HG03565 (cell line): Measurements from ENCODE around the gene HOXA13.

Source experiments
- ATAC-seq: cut with Tn5 transposase; IDR thresholded peaks from one replicate; pipeline ENCODE4 v1.9.1; 2021; ENCODE audit warnings: mild to moderate bottlenecking, moderate library complexity; ENCODE audit not compliant: unreplicated experiment

HOXA13 gene

DNA sequence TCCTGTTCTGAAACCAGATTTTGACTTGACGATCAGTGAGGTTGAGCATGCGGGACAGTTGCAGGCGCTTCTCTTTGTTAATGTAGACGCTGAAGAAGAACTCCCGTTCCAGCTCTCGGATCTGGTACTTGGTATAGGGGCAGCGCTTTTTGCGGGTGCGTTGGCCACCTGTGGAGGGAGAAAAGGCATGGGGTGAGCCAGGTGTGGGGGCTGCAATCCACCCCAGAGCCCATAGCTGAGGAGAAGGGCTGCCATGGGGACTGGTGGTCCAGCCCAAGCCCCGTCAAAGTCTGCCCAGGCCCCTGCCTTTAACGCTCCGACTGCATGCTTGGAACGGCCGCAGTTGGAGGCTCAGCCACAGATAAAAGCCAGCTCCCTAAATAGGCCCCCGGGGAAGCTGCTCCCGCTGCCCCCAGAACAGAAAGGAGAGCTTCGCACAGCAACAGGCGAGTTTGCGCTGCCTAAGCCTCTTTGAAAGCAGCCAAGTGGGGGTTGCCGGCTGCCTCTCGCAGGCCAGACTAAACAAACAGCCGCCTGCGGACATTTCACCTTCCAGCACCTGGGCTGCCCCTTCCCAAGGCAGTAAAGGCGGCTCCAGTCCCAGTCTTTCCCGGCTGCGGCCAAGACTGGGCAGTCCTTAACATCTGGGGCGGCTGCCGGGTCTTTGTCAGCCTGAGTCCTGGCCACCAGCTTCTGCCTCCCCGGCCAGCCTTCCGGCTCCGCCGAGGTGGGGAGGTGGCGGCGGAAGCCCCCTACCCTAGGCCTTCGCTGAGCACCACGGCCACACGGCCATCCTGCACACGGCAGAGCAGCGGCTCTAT, 16.8 kb downstream of the HOXA13 start:
- ATAC-seq = no peak

DNA sequence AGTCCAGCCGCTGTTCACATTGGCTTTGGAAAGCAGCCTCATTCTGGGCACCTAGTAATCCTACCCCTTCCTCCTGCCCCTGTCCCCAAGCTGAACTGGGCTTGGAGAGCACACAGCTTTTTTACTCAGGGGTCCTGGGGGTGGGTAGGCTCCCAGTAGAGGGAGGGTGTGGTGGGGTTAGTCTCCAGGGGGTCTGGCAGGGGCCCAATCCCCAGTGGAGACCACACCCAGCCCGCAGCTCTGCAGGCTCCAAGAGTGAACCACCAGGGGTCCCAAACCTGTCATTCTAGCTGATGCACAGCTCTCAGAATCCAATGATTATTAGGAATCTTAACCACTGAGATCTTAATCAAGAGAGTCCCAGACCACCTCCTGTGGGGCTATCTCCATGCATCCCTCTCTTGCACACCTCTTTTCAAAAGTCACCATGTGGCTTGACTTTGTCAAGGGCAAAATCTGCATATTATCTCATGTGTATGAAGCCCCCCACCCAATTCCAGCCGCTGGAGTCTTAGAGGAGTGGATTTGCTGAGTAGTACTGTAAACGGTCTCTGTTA, 17.5 kb downstream of the HOXA13 start:
- no peak for ATAC-seq

DNA sequence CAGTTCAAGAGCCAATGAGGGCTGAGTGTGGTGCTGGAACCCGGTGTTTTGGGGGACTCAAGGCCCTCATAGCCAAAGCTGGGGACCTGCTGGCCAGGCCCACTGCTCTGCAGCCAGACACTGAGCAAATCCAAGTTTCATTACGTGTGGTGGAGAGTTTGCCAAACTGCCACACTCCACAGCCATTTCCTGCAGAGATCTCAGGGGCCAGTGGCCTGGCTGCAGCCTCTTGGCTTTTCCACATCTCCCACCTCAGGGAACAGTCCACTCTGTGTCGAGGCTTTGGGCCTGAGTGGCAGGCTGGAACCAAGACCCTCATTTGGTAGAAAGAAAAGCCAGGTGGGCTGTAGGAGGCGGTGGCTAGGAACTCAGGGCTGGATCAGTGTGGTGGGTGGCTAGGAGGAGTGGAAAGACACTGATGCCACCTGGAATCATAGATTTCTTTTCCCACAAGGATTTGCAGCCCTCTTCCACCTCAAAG, 18.1 kb downstream of the HOXA13 start:
- ATAC-seq = no peak

DNA sequence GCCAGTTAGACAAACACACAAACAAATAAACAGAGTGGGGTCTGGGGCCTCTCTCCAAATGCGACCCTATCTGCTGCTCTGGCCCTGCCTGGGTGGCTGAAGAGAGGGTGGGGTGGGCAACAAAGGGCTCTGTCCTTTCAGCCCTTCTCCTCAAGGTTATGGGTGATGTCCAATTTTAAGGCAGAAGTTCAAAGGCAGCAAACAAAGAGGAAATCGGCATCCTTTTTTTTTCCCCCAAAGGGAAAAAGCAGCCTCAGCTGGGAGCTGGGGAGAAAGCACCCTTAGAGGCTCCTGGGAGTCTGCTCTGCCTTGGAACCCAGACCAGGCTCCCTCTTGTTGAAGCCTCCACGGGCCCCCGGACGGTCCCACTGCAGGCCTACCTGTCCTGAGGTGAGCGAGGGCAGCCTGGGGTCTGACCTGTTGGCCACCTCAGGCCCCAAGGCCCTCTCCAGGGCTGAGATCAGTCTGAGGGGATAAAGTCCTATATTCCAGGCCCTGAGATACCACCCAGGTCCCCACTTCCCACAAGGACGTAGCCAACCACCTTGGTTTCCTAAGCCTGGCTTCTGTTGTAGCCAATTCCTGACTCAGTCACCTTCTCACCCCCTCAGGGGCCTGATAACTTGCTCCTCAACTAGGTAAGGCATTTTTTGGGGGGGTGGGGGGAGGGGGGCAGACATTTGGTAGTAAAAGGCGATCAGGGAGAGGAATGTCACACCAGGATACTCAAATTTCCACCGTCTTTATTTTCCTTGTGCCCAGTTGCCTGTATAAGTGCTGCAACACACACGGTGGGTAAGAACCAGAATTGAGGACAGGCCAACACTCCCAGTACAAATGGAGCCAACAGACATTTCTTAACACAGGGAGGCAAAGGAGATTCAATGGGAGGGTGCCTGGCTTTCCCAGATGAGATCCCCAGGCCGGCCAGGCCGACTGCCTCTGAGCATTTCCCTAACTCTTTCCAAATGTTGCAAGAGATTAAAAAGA, 19.2 kb downstream of the HOXA13 start:
- ATAC-seq = no peak

DNA sequence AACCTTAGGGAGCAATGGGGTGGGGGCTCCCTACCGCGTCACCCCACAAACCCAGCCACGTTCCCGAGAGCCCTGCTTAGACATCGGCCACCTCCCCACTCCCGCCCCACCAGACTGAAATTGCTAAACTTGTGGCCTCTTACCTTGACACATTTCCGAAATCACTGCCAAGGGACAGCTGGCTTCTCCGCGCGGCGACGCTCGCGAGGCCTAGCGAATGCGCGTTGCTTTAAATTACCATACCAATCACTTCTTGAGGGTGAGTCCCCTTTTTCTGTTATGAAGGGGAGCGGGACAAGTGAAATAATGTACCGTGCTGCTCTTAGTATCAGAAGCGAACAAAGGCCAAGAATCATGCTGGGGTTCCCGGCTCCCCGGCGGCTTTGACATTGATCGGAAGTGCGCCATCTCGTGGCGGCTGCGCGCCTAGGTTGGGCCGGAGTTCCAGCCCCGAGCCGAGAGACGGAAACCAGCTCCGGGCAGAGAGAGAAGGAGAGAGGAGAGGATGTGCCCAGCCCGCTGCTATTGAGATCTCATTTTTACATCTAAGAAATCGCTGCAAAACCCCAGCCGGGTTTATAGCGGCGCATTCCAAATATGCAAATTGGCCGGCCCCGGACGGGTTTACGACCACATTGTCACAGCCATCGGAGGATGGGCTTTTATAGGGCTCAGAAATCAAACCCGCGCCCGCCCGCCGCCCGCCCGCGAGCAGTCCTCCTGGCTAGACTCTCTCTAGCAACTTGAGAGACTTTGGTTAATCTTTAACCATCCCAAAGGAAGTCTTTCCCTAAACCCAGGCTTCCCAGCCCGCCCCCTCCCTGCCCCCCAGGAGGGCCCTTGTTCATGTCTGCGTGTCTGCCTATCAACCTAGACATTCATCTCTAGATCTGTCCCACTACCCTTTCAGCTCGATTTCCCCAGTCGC, 20.1 kb downstream of the HOXA13 start:
- ATAC-seq = no peak

DNA sequence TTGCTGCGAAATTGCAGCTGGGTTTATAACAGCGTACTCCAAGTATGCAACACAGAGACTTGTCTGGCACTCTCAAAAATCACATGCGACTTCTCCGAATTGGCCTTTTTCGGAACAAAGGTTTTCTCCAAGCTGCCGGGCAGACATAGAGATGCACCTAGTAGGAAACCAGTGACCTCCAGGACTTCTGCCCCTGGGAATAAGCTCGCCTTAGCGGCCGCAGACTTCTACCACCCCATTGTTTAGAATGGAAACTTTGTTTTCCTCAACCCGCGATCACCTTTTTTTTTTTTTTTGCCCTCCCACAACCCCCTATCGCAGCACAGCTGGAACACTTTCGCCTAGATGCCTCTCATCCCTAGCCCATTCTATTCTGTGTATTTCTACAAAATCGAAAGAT, 20.9 kb downstream of the HOXA13 start:
- ATAC-seq = no peak

DNA sequence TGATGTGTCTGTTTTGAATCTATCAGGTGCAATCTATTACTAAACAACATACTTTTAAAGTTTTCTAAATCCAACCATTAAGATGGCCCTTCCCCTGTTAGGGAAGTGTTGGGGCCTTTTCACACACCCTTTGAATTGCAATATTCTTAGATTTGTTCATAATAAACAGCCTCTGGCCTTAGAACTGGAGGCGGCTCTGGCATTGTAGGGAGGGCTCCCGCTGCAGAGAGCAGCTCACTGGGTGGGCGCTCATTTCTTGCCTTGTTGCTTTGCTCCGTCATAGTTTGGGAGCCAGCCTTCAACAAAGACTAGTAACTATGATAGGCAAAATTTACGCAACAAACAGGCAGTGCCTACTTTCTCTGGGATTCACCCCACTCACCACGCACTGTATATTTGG, 21.5 kb downstream of the HOXA13 start:
- ATAC-seq = no peak

DNA sequence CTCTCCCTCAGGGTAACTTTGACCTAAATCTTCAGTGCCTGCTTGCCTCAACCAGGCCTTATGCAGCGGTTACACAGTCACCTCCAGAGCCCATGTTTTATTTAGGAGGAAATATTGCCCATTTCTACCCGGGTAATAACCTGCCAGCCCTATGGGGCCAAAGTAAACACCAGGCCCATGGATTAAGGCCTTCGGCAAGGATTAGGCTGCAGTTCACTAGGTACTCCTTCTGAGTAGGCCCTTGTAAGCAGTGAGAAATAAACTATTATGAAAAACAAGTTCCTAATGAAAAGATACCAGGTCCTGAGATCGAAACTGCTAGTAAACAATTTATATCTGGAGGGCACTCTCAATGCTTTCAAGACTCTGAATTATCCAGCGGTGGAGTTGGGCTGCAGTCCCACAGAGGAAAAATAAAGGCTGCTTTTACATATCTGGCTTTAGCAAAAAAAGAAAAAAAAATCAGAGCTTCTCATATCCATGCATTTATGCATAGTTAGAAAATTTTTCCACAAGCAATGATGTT, 22.0 kb downstream of the HOXA13 start:
- ATAC-seq = no peak

DNA sequence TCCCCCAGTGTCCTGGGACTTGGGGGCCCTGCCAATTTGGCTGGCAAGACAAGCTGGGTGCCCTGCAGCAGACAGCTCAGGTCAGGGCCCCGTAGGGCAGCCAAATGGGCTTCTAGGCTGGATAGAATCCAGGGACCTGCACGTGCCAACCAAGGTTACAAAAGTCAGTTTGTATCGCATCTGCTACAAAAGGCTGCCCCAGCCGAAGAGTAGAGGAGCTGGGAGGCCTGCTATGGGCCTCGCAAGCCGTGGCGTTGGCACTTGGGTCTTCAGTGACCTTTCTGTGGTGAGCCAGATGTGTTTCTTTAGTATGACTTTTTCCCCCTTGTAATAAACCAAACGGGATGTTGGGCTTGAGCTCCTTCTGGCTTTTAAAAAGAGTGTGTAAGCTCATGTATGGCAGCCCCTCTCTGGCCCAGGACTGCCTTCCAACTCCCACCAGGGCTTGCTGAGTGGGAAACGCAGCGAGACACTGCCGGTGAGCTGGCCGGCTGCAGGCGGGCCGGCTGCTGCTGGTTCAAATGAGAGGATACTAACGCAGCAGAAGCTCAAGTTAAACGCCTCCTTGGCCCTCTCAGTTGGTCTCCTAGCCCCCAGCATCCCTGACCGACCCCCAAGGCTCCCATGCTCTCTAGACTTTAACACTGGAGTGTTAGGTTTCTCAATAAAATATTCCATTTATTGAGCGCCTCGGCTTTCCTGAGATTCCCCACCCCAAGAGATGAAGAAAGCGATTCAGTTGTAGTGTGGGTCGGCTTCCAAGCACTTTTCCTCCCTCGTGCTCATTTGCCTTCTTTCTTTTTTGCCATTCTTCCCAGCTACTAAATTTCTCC, 22.7 kb downstream of the HOXA13 start:
- ATAC-seq = no peak

DNA sequence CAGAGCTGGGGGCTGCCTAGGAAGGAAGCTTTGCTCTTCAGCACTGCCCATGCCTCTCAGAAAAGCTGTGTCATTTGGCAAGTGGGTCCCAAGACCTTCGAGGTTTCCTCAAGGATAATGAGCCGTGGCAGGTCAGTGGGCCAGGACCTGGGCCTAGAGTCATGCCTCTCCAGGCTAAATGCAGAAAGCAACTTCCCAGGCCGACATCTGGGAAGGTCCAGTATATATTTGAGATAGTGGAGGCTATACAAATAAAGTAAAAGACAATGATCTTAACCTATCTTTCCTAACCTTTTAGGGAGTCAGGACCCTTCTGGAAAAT, 23.4 kb downstream of the HOXA13 start:
- no peak for ATAC-seq

DNA sequence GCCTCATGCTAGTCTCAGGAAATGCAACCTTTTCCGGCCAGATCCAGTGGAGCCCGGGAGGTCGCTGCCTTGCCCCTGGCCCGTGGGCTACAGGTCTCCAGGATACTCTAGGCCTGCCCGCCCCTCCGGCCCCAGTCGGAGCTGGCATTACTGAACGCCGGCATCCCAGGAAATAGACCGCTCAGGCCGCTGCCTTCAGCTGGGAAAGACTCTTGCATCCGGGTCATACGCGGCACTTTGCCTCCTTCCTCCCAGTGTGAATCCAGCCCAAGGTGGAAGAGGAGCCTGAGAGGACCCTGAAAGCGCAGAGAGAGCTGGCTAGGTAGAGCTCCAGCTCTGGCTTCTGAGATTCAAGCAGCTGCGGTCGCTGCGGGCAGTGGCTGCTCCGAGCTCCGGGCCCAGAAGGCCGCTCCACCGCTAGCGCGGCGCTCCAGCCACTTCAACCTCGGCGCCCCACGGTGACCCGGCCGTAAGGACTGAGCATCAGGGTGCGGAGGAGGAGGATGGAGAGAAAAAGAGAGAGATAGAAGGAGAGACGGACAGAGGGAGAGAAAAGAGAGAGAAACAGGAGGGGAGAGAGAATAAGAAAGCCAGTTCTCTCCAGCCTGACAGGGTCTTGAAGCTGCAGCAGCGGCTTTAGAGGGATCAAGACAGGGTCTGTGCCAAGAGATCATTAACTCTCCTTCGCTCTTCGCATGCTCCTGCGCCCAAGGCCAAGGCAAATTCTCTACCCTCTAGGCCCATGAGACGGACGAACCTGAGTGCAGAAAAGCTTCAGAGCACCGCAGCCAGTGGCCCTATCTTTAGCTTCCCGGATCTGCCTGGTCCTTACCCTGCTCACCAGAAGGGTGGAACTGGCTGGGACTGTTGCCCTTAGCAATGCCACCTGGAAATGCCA, 24.0 kb downstream of the HOXA13 start:
- no peak for ATAC-seq

DNA sequence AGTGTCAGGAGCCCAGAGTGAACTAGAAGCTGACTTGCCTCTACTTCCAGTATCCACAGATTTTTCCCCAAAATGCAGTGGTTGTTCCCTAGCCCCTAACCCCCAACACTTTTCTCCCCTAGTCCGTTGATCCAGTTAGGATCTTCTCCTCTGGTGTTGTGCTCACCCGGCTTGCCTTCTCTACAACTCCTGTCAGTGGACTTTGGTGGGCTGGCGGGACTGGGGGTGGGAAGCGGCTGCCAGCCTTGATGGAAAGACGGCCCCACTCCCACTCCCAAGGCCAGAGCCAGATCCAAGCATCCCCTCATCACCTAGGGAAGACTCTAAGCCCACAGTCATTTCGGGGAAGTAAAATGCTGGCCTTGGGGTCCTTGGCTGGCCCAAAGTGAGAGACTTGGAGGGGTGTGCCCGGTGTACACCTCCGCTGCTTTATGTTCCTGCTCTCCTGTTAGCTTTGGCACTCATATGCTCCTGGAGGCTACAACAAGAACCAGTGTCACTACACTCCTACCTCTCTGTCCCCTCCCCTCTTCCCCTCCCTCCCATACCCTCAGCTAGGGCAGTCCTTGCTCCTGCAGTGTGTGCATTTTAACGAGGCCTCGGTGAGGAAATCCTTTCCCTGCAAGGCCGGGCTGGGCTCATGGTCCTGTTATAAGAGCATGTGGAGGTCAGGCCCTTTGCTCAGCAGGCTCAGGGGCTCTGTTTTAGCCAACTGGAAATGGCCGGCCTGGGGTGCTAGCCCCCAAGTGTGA, 24.8 kb downstream of the HOXA13 start:
- no peak for ATAC-seq

DNA sequence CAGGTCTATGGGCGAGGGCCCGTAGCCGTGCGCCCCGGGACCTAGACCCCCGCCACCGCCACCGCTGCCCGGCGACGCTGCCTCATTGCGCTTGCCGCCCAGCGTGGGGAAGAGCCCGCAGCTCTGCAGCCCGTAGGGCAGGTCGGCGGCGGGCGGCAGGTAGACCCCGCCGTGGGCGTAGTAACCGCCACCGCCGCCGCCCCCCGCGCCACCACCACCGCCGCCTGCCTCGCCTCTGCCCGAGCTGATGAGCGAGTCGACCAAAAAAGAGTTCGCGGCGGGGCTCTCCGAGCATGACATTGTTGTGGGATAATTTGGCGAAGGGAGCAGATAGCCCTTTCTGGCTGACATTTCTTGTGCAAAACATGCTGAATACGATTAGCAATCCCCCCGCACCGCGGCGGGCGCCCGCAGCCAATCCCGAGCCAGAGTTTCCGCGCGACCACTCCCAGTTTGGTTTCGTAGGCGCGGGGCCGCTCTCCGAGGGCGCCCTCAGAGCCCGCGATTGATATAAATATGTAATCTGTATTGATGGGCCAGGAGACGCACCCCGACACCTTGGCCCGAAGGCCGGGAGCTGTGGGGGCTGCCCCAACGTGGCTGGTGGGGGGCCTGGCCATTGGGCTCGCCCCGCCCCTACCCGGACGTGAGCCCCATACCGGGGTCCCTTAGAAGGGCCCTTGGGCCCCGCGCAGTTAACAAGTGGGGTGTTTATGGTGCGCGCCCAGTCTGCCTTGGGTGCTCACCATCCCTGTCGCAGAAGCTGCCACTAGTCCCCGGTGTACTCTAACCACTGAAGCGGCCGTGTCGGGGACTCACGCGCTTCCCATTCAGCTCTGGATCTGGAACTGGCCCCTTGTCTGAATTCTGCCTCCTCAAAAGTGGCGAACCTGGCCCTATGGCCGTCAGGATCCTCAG, 25.7 kb downstream of the HOXA13 start, which contains the start of gene HOXA10:
HOXA10 (minus strand) TSS at position 365 of the 918 bp plus-strand sequence; CDS start at position 351, 14 bp downstream.
- ATAC-seq = no peak

DNA sequence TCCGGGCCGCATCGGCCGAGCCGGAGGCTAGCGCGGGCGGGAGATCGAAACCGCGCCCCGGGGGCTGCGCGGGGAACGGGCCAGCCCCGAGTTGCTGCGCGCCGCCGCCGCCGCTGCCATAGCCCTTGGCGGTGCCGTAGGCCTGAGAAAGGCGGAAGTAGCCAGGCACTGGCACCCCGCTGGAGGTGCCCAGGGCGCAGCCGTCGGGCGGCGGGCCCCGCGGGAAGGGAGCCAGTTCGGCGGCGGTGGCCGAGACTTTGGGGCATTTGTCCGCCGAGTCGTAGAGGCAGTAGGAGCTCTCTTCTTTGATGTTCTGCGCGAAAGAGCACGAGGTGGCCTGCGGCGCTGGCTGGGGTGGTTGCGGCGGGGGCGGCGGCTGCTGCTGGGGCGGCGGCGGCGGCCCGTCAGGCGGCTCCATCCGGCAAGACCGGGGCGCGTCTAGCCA, 26.4 kb downstream of the HOXA13 start:
- no peak for ATAC-seq

DNA sequence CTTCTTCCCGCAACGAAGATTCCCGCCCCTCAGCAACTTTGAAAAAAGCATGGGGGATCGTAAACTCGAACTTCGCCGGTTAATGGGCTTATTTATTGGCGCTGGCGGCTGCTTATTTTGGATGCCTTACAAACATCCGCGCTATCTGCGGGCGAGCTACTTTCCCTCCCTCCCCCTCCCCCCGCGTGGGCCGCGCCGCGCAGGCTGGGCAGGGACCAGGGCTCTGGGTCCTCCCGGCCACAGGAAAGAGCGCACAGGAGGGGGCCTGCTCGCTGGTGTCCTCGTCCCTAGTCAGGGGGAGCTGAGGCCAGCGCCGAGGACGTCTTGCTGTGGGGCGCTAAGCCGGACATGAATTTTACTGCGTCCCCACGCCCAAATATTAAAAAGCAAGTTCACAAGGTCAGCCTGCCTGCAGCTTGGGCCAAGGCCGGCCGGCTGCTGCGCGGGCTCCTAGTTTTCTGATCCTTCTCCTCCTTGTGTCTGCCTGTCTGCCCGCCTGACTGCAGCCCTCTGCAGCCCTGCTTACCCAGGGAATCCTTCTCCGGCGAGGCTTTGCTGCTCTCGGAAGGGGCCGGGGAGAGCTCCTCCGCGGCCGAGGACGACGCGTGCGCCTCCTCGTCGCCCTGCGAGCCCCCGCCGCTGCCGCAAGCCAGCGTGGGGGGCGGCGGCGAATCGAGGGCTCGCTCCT, 26.9 kb downstream of the HOXA13 start:
- no peak for ATAC-seq

DNA sequence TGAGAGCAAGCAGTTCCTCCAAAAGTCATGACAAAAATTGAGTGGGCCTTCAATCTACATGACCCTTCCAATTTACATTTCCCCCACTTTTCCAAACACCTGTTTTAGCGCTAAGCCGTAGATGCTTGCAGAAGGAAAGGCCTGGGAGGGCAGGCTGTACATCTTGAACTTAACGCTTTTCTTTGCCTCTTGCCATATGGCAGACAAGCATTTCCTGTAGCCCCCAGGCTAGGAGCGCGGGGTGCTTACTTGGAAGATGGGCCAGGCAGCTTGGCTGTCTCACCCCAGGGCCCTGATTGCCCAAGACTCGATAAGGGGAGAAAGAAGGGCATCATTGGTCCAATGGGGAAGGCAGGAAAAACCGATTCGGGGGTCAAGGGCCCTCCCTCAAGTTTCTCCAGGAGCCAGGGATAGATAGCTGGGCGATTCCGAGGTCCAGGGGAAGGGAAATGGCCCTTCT, 27.5 kb downstream of the HOXA13 start:
- ATAC-seq = no peak
